IMR-90 (cell line): ENCODE results near the gene INKA1. TPM values are rescaled to one million over a fixed set of nuclear protein-coding genes. Genes with fewer than 3 reads are reported as not detected.

Experiments used
- ATAC-seq: fragments of 200-7000 bp; cut with Tn5 transposase; 2 replicates; pipeline ENCODE4 v1.9.1; 2020; ENCODE audit warnings: low read depth, mild to moderate bottlenecking, moderate library complexity
- BruUV-seq: library from RNA; stranded (reverse); fragments of 400-500 nt; replicated peaks from 2 replicates; lab custom pipeline; 2021; lab: Mats Ljungman, UMichigan
- CTCF ChIA-PET: fragments of 300-600 bp; formaldehyde crosslinking; extraction: SDS; loops from one replicate; lab custom pipeline; 2021; ENCODE audit warnings: antibody characterized with exemption; lab: Yijun Ruan, JAX
- POLR2A ChIA-PET: fragments of 300-600 bp; sonication (Branson Sonifier 250); formaldehyde crosslinking; loops from one replicate; lab custom pipeline; 2022; ENCODE audit warnings: antibody characterized with exemption; ENCODE audit not compliant: unreplicated experiment; lab: Charles Lee
- DNase-seq: peaks from one replicate; pipeline ENCODE4 v3.0.0; 2013
- H2AFZ ChIP-seq: replicated peaks from 2 replicates; pipeline ENCODE3; 2013; ENCODE audit warnings: low read length, mild to moderate bottlenecking; ENCODE audit not compliant: poor library complexity
- H2AK5ac ChIP-seq: 2 replicates; pipeline ENCODE4 v1.6.1; 2013; ENCODE audit warnings: low read depth, low read length, inconsistent platforms
- H2AK9ac ChIP-seq: replicated peaks from 2 replicates; pipeline ENCODE3; 2013; ENCODE audit warnings: mild to moderate bottlenecking, low read depth, low read length, moderate library complexity; ENCODE audit not compliant: poor library complexity
- H2BK120ac ChIP-seq: 2 replicates; pipeline ENCODE4 v1.6.1; 2013; ENCODE audit warnings: low read depth, low read length, inconsistent platforms
- H2BK15ac ChIP-seq: 3 replicates; pipeline ENCODE4 v1.6.1; 2013; ENCODE audit warnings: low read depth, low read length, inconsistent platforms
- H2BK20ac ChIP-seq: 2 replicates; pipeline ENCODE4 v1.6.1; 2013; ENCODE audit warnings: low read depth, mild to moderate bottlenecking, inconsistent platforms, low read length, moderate library complexity
- H2BK5ac ChIP-seq: 2 replicates; pipeline ENCODE4 v1.6.1; 2013; ENCODE audit warnings: mild to moderate bottlenecking, low read depth, low read length, inconsistent platforms; ENCODE audit not compliant: poor library complexity, severe bottlenecking
- H3K14ac ChIP-seq: replicated peaks from 2 replicates; pipeline ENCODE4 v1.6.1; 2013; ENCODE audit warnings: low read depth, low read length, inconsistent platforms
- H3K18ac ChIP-seq: 2 replicates; pipeline ENCODE4 v1.6.1; 2013; ENCODE audit warnings: low read depth, low read length, control low read depth
- H3K23ac ChIP-seq: 2 replicates; pipeline ENCODE4 v1.6.1; 2013; ENCODE audit warnings: low read depth, low read length, inconsistent platforms
- H3K27ac ChIP-seq: 2 replicates; pipeline ENCODE4 v1.5.1; 2013; ENCODE audit warnings: mild to moderate bottlenecking, control low read depth, low read length; ENCODE audit not compliant: insufficient read depth
- H3K27me3 ChIP-seq: 2 replicates; pipeline ENCODE4 v1.6.1; 2013; ENCODE audit warnings: low read length; ENCODE audit not compliant: control insufficient read depth, insufficient read depth
- H3K36me3 ChIP-seq: 2 replicates; pipeline ENCODE4 v1.6.1; 2013; ENCODE audit warnings: low read length, mixed read lengths; ENCODE audit not compliant: control insufficient read depth, insufficient read depth
- H3K4ac ChIP-seq: 2 replicates; pipeline ENCODE4 v1.6.1; 2013; ENCODE audit warnings: low read depth, low read length, inconsistent platforms
- H3K4me1 ChIP-seq: 2 replicates; pipeline ENCODE4 v1.6.1; 2013; ENCODE audit warnings: low read length, mixed read lengths; ENCODE audit not compliant: control insufficient read depth, insufficient read depth
- H3K4me2 ChIP-seq: 2 replicates; pipeline ENCODE4 v1.6.1; 2013; ENCODE audit warnings: low read depth, mild to moderate bottlenecking, control low read depth, low read length, moderate library complexity
- H3K4me3 ChIP-seq: 2 replicates; pipeline ENCODE4 v1.5.1; 2013; ENCODE audit warnings: low read depth, mild to moderate bottlenecking, control low read depth, low read length, moderate library complexity; ENCODE audit not compliant: insufficient read depth
- H3K56ac ChIP-seq: 2 replicates; pipeline ENCODE4 v1.6.1; 2013; ENCODE audit warnings: low read length, inconsistent platforms; ENCODE audit not compliant: insufficient read depth; ENCODE audit errors: extremely low read depth
- H3K79me1 ChIP-seq, 2 experiments: 2 replicates each; pipeline ENCODE4 v1.6.1; 2013; ENCODE audit warnings: low read length in 2 of 2, inconsistent platforms in 1 of 2, low read depth in 1 of 2
- H3K9ac ChIP-seq: 2 replicates; pipeline ENCODE4 v1.6.1; 2013; ENCODE audit warnings: low read depth, low read length, control low read depth
- H3K9me1 ChIP-seq: 2 replicates; pipeline ENCODE4 v1.6.1; 2013; ENCODE audit warnings: low read length, inconsistent platforms; ENCODE audit not compliant: insufficient read depth
- H3K9me3 ChIP-seq: 2 replicates; pipeline ENCODE4 v1.6.1; 2013; ENCODE audit warnings: low read length; ENCODE audit not compliant: control insufficient read depth, insufficient read depth
- H4K20me1 ChIP-seq: 2 replicates; pipeline ENCODE4 v1.6.1; 2013; ENCODE audit warnings: low read length, inconsistent platforms; ENCODE audit not compliant: insufficient read depth
- H4K5ac ChIP-seq: 2 replicates; pipeline ENCODE4 v1.6.1; 2013; ENCODE audit warnings: mild to moderate bottlenecking, low read depth, low read length, control low read depth
- H4K8ac ChIP-seq, 2 experiments: 2 replicates each; pipeline ENCODE4 v1.6.1; 2013; ENCODE audit warnings: low read depth in 2 of 2, low read length in 2 of 2, control low read depth in 1 of 2, inconsistent platforms in 1 of 2
- H4K91ac ChIP-seq: 2 replicates; pipeline ENCODE4 v1.6.1; 2013; ENCODE audit warnings: low read depth, low read length, inconsistent platforms; ENCODE audit not compliant: insufficient read depth
- MXI1 ChIP-seq: IDR thresholded peaks from 2 replicates; pipeline ENCODE4 v1.6.1; 2012; ENCODE audit warnings: low read depth, mild to moderate bottlenecking, low read length, moderate library complexity, borderline replicate concordance
- NFE2L2 ChIP-seq: fragments of 150-350 bp; IDR thresholded peaks from 2 replicates; pipeline ENCODE4 v1.6.1; 2016; ENCODE audit warnings: low read depth, mild to moderate bottlenecking, low read length
- USF2 ChIP-seq: fragments of 150-350 bp; IDR thresholded peaks from 2 replicates; pipeline ENCODE4 v1.6.1; 2017; ENCODE audit warnings: mild to moderate bottlenecking, antibody characterized with exemption, low read length, low read depth
- WGBS, 2 experiments: methylation state at CpG; one replicate each; pipeline versions ENCODE4 v1.1.5 to v1.1.7; 2013; ENCODE audit warnings: missing lambda C conversion rate in 2 of 2; ENCODE audit not compliant: insufficient read length in 1 of 2; ENCODE audit errors: extremely low coverage in 2 of 2; 5-methylcytosine and 5-hydroxymethylcytosine counted together
- dilution Hi-C: fragments of 300-500 bp; cut with HindIII; formaldehyde crosslinking; loops from one replicate; pipeline ENCODE4 v1.14.3; 2018; ENCODE audit warnings: low sequenced_read_pairs; ENCODE audit not compliant: unreplicated experiment
- in situ Hi-C: fragments of 300-500 bp; cut with MboI; formaldehyde crosslinking; loops from 3 replicates; pipeline ENCODE4 v1.14.3; 2019; ENCODE audit warnings: low sequenced_read_pairs, inconsistent platforms, mixed read lengths
- intact Hi-C: fragments of 100-400 bp; cut with micrococcal nuclease; formaldehyde crosslinking; loops from 2 replicates; pipeline ENCODE4 v1.10.0; 2022
- polyA plus RNA-seq, 3 experiments: library from polyadenylated mRNA; depleted of rRNA; stranded (reverse); fragments of >200 nt; gene quantifications; 2 replicates each; pipeline ENCODE4 v1.2.3, GENCODE V29; 2012; ENCODE audit warnings: low replicate concordance in 1 of 3
- total RNA-seq: library from RNA; depleted of rRNA; stranded (reverse); fragments of >200 nt; gene quantifications from 2 replicates; pipeline ENCODE4 v1.2.3, GENCODE V29; 2012

INKA1 gene
- total and polyA plus RNA-seq, 2 of the 4 experiments (the other 2 are of a cell fraction) = 2.3 to 4.5 TPM

DNA sequence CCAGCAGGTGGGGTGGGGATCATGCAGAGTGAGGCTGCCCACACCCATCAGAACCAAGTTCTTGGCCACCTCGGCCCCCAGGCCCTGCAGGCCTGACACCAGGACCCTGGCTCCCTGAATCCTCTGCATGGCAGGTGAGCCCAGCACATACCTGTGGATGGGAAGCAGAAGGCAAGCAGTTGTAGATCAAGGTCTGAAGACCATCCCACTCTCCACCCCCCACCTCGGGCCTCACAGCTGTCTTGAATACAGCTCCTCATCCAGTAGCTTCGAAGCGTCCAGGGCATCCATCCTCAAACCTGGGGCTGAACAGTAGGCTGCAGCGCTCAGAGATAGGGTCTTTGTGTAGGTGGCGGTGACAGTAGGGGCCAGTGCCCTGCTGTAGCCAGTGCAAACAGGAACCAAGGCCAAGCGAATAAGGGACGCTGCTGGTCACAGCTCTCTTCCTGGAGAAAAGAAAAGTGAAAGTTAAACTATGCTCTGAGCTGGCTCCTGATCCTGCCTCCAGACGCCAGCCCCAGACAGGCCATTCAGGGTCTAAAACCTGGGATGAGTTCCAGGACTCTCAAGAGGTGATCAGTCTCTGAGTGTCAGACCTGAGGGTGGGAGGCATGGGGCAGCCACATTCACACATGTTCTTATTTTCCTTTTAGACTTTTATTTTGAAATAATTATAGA is 10.6 kb downstream of the INKA1 start, which contains the start of gene UBA7:
UBA7 (minus strand) TSS at position 457 of the 678 bp plus-strand sequence; CDS start at position 291, 166 bp downstream.
- peak; percentile 96 for ATAC-seq
- CTCF ChIA-PET = interaction anchor here (2.2 kb wide), 1 partner anchor 11 kb away, joined by 9 read pairs; the partner anchor contains the start of gene INKA1

More for the DNA sequence above, 10.6 kb downstream of the INKA1 start, which contains the start of gene UBA7:
- H3K9me1 ChIP-seq = peaks cover 12% of the 10 kb centered on the region; the same call in 1 of the 2 replicates
- H2BK20ac ChIP-seq = peak within 1 kb of the TSS; percentile 69; the same call in 1 of the 2 replicates
- WGBS, 2 experiments = 13% methylated on average over 3 of the region's 9 CpGs; no CpG with 5 or more reads in 1 of the 2 experiments
- peak within 1 kb of the TSS; percentile 98 for H2AFZ ChIP-seq
- peak within 1 kb of the TSS; percentile 100 for H3K14ac ChIP-seq
- peak within 1 kb of the TSS; percentile 88 for H2AK9ac ChIP-seq
- H4K8ac ChIP-seq = peak within 1 kb of the TSS; percentile 99 to 100
- H3K36me3 ChIP-seq = peaks cover 31% of the 10 kb centered on the region
- TSS peak; percentile 55 for BruUV-seq
- in situ Hi-C loops = no loop called here
- H2BK15ac ChIP-seq = peak within 1 kb of the TSS; percentile 64; the same call in 1 of the 3 replicates
- H3K23ac ChIP-seq = peak within 1 kb of the TSS; percentile 96
- H4K5ac ChIP-seq = peak within 1 kb of the TSS; percentile 94
- H3K79me1 ChIP-seq = peaks cover 3 to 16% of the 10 kb centered on the region in 2 experiments; a peak in 2 of 4 replicates
- H2AK5ac ChIP-seq = peak within 1 kb of the TSS; percentile 73
- peak within 1 kb of the TSS; percentile 93 for H3K27ac ChIP-seq
- no peaks in the 10 kb centered on the region for H4K20me1 ChIP-seq
- POLR2A ChIA-PET = interaction anchor here (1.3 kb wide), 1 partner anchor 9 kb away, joined by 4 read pairs; no protein-coding TSS in a partner anchor
- H3K18ac ChIP-seq = peak within 1 kb of the TSS; percentile 89
- peak within 1 kb of the TSS; percentile 89 for H3K4me2 ChIP-seq
- no peaks in the 10 kb centered on the region for H3K9me3 ChIP-seq
- H3K27me3 ChIP-seq = no peaks in the 10 kb centered on the region
- peak within 1 kb of the TSS; percentile 55 for H3K4me3 ChIP-seq
- H4K91ac ChIP-seq = peak within 1 kb of the TSS; percentile 97
- TF ChIP-seq MXI1 (peak; percentile 51; the same call in 1 of the 2 replicates), USF2 (no peak), NFE2L2 (no peak)
- H2BK5ac ChIP-seq = peak within 1 kb of the TSS; percentile 83
- dilution Hi-C loops = no loop called here
- H3K9ac ChIP-seq = peak within 1 kb of the TSS; percentile 97
- peak; percentile 80 for DNase-seq
- H3K4ac ChIP-seq = peak within 1 kb of the TSS; percentile 98
- H3K56ac ChIP-seq = peak within 1 kb of the TSS; percentile 83; the same call in 1 of the 2 replicates
- peak within 1 kb of the TSS; percentile 89 for H2BK120ac ChIP-seq
- intact Hi-C loops = no loop called here
- peaks cover 8% of the 10 kb centered on the region for H3K4me1 ChIP-seq
